HL-60 (cell line): ENCODE results near the gene CHCHD3.

Source experiments
- DNase-seq, 2 experiments: peaks; one replicate each; pipeline ENCODE4 v3.0.0-alpha.2; 2010 to 2020; ENCODE audit warnings: low read depth in 1 of 2, low spot score in 1 of 2
- H3K27ac ChIP-seq: fragments of 250-450 bp; sonication (Bioruptor Pico); replicated peaks from 2 replicates; pipeline ENCODE4 v1.5.1; 2020; ENCODE audit warnings: mild to moderate bottlenecking, moderate library complexity
- H3K27me3 ChIP-seq: fragments of 250-450 bp; sonication (Bioruptor Pico); 2 replicates; pipeline ENCODE4 v1.5.1; 2021; ENCODE audit warnings: mild to moderate bottlenecking, moderate library complexity; ENCODE audit not compliant: insufficient read depth, poor library complexity, severe bottlenecking
- H3K4me3 ChIP-seq: replicated peaks from 2 replicates; pipeline ENCODE4 v1.5.1; 2011; ENCODE audit warnings: mild to moderate bottlenecking, control low read depth, low read length; ENCODE audit not compliant: insufficient read depth
- GABPA ChIP-seq: IDR thresholded peaks from 2 replicates; pipeline ENCODE4 v1.6.1; 2012; ENCODE audit warnings: low read depth
- POLR2AphosphoS5 ChIP-seq: IDR thresholded peaks from 2 replicates; pipeline ENCODE4 v1.6.1; 2012; ENCODE audit warnings: low read depth
- SPI1 ChIP-seq: IDR thresholded peaks from 2 replicates; pipeline ENCODE4 v1.6.1; 2012; ENCODE audit warnings: low read depth, mild to moderate bottlenecking, borderline replicate concordance
- TF ChIP-seq, protein P1 (sequence below): IDR thresholded peaks from 2 replicates; pipeline ENCODE4 v1.6.1; 2012; ENCODE audit warnings: low read depth; ENCODE audit not compliant: insufficient replicate concordance
- TF ChIP-seq, protein P2 (sequence below): IDR thresholded peaks from one replicate; pipeline ENCODE4 v1.5.1; 2011; ENCODE audit warnings: low read length, control low read depth, inconsistent platforms; ENCODE audit not compliant: insufficient read depth

The CHCHD3 gene

DNA sequence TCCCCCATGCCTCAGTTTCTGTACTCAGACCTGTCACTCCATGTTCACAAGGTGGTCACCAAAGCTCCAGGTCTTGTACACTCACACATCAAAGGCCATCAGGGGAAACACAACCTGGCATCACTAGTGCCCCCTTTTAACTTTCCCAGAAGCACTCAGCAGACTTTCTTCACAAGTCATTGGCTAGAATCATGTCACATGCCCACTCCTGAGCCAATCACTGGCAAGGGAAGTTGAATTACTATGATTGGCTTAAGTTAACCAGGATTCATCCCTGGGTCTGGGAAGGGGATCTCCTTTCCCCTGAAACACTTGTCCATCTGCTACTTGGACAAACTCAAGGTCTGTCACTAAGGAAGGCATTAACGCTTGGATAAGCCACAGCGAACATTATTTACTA is 311.8 kb downstream of the CHCHD3 start:
- no peak overlapping the region for H3K4me3 ChIP-seq
- no peak for DNase-seq
- no peak overlapping the region for H3K27ac ChIP-seq
- TF ChIP-seq, protein P1, sequence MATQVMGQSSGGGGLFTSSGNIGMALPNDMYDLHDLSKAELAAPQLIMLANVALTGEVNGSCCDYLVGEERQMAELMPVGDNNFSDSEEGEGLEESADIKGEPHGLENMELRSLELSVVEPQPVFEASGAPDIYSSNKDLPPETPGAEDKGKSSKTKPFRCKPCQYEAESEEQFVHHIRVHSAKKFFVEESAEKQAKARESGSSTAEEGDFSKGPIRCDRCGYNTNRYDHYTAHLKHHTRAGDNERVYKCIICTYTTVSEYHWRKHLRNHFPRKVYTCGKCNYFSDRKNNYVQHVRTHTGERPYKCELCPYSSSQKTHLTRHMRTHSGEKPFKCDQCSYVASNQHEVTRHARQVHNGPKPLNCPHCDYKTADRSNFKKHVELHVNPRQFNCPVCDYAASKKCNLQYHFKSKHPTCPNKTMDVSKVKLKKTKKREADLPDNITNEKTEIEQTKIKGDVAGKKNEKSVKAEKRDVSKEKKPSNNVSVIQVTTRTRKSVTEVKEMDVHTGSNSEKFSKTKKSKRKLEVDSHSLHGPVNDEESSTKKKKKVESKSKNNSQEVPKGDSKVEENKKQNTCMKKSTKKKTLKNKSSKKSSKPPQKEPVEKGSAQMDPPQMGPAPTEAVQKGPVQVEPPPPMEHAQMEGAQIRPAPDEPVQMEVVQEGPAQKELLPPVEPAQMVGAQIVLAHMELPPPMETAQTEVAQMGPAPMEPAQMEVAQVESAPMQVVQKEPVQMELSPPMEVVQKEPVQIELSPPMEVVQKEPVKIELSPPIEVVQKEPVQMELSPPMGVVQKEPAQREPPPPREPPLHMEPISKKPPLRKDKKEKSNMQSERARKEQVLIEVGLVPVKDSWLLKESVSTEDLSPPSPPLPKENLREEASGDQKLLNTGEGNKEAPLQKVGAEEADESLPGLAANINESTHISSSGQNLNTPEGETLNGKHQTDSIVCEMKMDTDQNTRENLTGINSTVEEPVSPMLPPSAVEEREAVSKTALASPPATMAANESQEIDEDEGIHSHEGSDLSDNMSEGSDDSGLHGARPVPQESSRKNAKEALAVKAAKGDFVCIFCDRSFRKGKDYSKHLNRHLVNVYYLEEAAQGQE, result no peak
- TF ChIP-seq GABPA, result no peak
- TF ChIP-seq, protein P2, sequence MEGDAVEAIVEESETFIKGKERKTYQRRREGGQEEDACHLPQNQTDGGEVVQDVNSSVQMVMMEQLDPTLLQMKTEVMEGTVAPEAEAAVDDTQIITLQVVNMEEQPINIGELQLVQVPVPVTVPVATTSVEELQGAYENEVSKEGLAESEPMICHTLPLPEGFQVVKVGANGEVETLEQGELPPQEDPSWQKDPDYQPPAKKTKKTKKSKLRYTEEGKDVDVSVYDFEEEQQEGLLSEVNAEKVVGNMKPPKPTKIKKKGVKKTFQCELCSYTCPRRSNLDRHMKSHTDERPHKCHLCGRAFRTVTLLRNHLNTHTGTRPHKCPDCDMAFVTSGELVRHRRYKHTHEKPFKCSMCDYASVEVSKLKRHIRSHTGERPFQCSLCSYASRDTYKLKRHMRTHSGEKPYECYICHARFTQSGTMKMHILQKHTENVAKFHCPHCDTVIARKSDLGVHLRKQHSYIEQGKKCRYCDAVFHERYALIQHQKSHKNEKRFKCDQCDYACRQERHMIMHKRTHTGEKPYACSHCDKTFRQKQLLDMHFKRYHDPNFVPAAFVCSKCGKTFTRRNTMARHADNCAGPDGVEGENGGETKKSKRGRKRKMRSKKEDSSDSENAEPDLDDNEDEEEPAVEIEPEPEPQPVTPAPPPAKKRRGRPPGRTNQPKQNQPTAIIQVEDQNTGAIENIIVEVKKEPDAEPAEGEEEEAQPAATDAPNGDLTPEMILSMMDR, result no peak
- no peak for TF ChIP-seq POLR2AphosphoS5
- TF ChIP-seq SPI1, result no peak
- H3K27me3 ChIP-seq, result no peaks in the 10 kb centered on the region

DNA sequence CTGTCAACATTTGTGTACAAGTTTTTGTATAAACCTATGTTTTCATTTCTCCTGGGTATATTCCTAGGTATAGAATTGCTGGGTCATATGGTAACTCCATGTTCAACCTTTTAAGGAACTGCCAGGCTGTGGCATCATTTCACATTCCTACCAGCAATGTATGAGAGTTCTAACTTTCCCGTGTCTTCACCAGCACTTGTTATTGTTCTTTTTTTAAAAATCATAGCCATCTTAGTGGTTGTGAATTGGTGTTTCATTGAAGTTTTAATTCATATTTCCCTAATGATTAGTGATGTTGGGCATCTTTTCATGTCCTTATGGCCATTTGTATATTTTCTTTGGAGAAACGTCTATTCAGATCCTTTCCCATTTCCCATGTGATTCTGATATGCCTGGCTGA is 312.6 kb downstream of the CHCHD3 start:
- Histone ChIP-seq H3K4me3 (no peak overlapping the region), H3K27ac (no peak overlapping the region), H3K27me3 (no peaks in the 10 kb centered on the region)
- TF ChIP-seq GABPA, result no peak
- TF ChIP-seq, protein P2, result no peak
- TF ChIP-seq, protein P1, result no peak
- no peak for TF ChIP-seq POLR2AphosphoS5
- no peak for TF ChIP-seq SPI1
- DNase-seq, result no peak

DNA sequence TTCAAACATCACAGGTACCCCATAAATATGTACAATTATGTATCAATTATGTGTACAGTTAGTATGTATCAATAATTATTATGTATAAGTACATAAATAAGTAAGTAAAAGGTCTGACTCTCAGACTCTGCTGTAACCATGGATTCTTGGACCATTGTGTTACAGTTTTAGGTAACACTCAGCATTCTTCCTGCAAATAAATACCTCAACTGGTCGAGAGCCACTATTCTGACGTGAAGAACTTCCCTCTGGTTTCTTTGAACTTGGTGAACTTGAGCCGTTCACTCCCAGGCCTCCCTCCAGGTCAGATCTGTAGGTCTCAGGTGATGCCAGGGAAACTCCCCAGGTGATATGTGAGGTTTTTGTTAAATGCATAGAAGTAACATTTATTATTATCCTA is 313.8 kb downstream of the CHCHD3 start:
- Histone ChIP-seq H3K4me3 (no peak overlapping the region), H3K27ac (no peak overlapping the region), H3K27me3 (no peaks in the 10 kb centered on the region)
- TF ChIP-seq, protein P1, result no peak
- TF ChIP-seq POLR2AphosphoS5 (no peak), SPI1 (no peak), GABPA (no peak)
- TF ChIP-seq, protein P2, result no peak
- no peak for DNase-seq
